ENCODE data around the gene RAPGEF1.
"Not testable (repeated sequence)": the region's sequence is repeated elsewhere in the genome, so short reads cannot be mapped to it uniquely, and the experiment has no call there.

RAPGEF1 gene

GRCh38 chr9:131759017-131759647 lies 19.3 kb upstream of the RAPGEF1 start:
- DNase-seq (ENCODE audit: insufficient read length, low spot score) (no peak), FAIRE-seq (no peak)
- TF ChIP-seq POLR2A (IDR thresholded peaks at IDR 0.05; ENCODE audit: low read depth, low read length): no peak

GRCh38 chr9:131757549-131757948 lies 17.7 kb upstream of the RAPGEF1 start:
- no peak for FAIRE-seq
- no peak for TF ChIP-seq POLR2A (IDR thresholded peaks at IDR 0.05; ENCODE audit: low read depth, low read length)

GRCh38 chr9:131755541-131756198 lies 15.8 kb upstream of the RAPGEF1 start:
- no peak for TF ChIP-seq POLR2A (IDR thresholded peaks at IDR 0.05; ENCODE audit: low read depth, low read length)
- no peak for FAIRE-seq

More at GRCh38 chr9:131757549-131757948, 17.7 kb upstream of the RAPGEF1 start:
- DNase-seq (ENCODE audit: insufficient read length, low spot score): no peak

GRCh38 chr9:131754846-131755245 lies 15.0 kb upstream of the RAPGEF1 start:
- DNase-seq (ENCODE audit: insufficient read length, low spot score) (no peak), FAIRE-seq (no peak)
- no peak for TF ChIP-seq POLR2A (IDR thresholded peaks at IDR 0.05; ENCODE audit: low read depth, low read length)

More at GRCh38 chr9:131755541-131756198, 15.8 kb upstream of the RAPGEF1 start:
- DNase-seq (ENCODE audit: insufficient read length, low spot score): peak; percentile 23

GRCh38 chr9:131753751-131754150 lies 13.9 kb upstream of the RAPGEF1 start:
- FAIRE-seq; DNase-seq (ENCODE audit: insufficient read length, low spot score): not testable (repeated sequence)

GRCh38 chr9:131752231-131752884 lies 12.5 kb upstream of the RAPGEF1 start:
- no peak for TF ChIP-seq POLR2A (IDR thresholded peaks at IDR 0.05; ENCODE audit: low read depth, low read length)
- DNase-seq (ENCODE audit: insufficient read length, low spot score) (no peak), FAIRE-seq (no peak)

GRCh38 chr9:131748411-131748955 lies 8.6 kb upstream of the RAPGEF1 start:
- no peak for DNase-seq (ENCODE audit: insufficient read length, low spot score)
- FAIRE-seq: no peak
- TF ChIP-seq POLR2A (IDR thresholded peaks at IDR 0.05; ENCODE audit: low read depth, low read length): no peak

GRCh38 chr9:131747352-131747751 lies 7.5 kb upstream of the RAPGEF1 start:
- no peak for TF ChIP-seq POLR2A (IDR thresholded peaks at IDR 0.05; ENCODE audit: low read depth, low read length)
- FAIRE-seq (no peak), DNase-seq (ENCODE audit: insufficient read length, low spot score) (no peak)

GRCh38 chr9:131745610-131746009 lies 5.7 kb upstream of the RAPGEF1 start:
- DNase-seq (ENCODE audit: insufficient read length, low spot score) (no peak), FAIRE-seq (no peak)
- no peak for TF ChIP-seq POLR2A (IDR thresholded peaks at IDR 0.05; ENCODE audit: low read depth, low read length)

- DNase-seq (ENCODE audit: insufficient read length, low spot score) (no peak), FAIRE-seq (no peak)
- no peak for TF ChIP-seq POLR2A (IDR thresholded peaks at IDR 0.05; ENCODE audit: low read depth, low read length)
Observed at GRCh38 chr9:131744720-131745201, 4.9 kb upstream of the RAPGEF1 start.

- FAIRE-seq (no peak), DNase-seq (ENCODE audit: insufficient read length, low spot score) (no peak)
- TF ChIP-seq POLR2A (IDR thresholded peaks at IDR 0.05; ENCODE audit: low read depth, low read length): no peak
Observed at GRCh38 chr9:131744171-131744719, 4.4 kb upstream of the RAPGEF1 start.

GRCh38 chr9:131743501-131743900 lies 3.6 kb upstream of the RAPGEF1 start:
- FAIRE-seq: no peak
- TF ChIP-seq POLR2A (IDR thresholded peaks at IDR 0.05; ENCODE audit: low read depth, low read length): no peak
- DNase-seq (ENCODE audit: insufficient read length, low spot score): no peak

- TF ChIP-seq POLR2A (IDR thresholded peaks at IDR 0.05; ENCODE audit: low read depth, low read length): no peak
- DNase-seq (ENCODE audit: insufficient read length, low spot score) (no peak), FAIRE-seq (no peak)
Observed at GRCh38 chr9:131743096-131743495, 3.2 kb upstream of the RAPGEF1 start.

GRCh38 chr9:131740898-131741297 lies 1.0 kb upstream of the RAPGEF1 start:
- no peak for TF ChIP-seq POLR2A (IDR thresholded peaks at IDR 0.05; ENCODE audit: low read depth, low read length)
- DNase-seq (ENCODE audit: insufficient read length, low spot score) (no peak), FAIRE-seq (no peak)
